HepG2 (cell line): ENCODE measurements around the gene ANKRD11. TPM values are rescaled to one million over a fixed set of nuclear protein-coding genes. Genes with fewer than 3 reads are reported as not detected.

Experiments used
- ADNP ChIP-seq: sonication (generic); formaldehyde crosslinking; IDR thresholded peaks from 2 replicates; pipeline ENCODE4 v1.4.0; 2020; ENCODE audit warnings: missing genetic modification reagents
- AGO2 ChIP-seq: fragments of 200-400 bp; formaldehyde crosslinking; optimal IDR thresholded peaks from 2 replicates; pipeline ENCODE3; 2017; ENCODE audit warnings: mild to moderate bottlenecking, low read depth, low read length, moderate library complexity
- GRHL1 ChIP-seq: sonication (generic); formaldehyde crosslinking; conservative IDR thresholded peaks from 2 replicates; pipeline ENCODE4 v1.8.0; 2022; ENCODE audit warnings: missing genetic modification reagents
- MEF2D ChIP-seq: sonication (generic); formaldehyde crosslinking; IDR thresholded peaks from 2 replicates; pipeline ENCODE4 v1.5.1; 2020; ENCODE audit warnings: mild to moderate bottlenecking, missing genetic modification reagents
- MYNN ChIP-seq: sonication (generic); formaldehyde crosslinking; IDR thresholded peaks from 2 replicates; pipeline ENCODE4 v1.4.0; 2020; ENCODE audit warnings: mild to moderate bottlenecking, low read depth, missing genetic modification reagents
- NCOA1 ChIP-seq: sonication (generic); formaldehyde crosslinking; IDR thresholded peaks from 2 replicates; pipeline ENCODE4 v1.9.0; 2021; ENCODE audit warnings: missing genetic modification reagents
- NR0B2 ChIP-seq: sonication (generic); formaldehyde crosslinking; IDR thresholded peaks from 2 replicates; pipeline ENCODE4 v1.4.0; 2020; ENCODE audit warnings: mild to moderate bottlenecking, missing genetic modification reagents
- POLR2AphosphoS5 ChIP-seq: IDR thresholded peaks from 2 replicates; pipeline ENCODE4 v1.6.1; 2012; ENCODE audit warnings: low read depth, low read length
- POLR2G ChIP-seq: fragments of 200-400 bp; formaldehyde crosslinking; IDR thresholded peaks from 2 replicates; pipeline ENCODE4 v1.6.1; 2018; ENCODE audit warnings: mild to moderate bottlenecking, low read depth, low read length, moderate library complexity
- RBM22 ChIP-seq: fragments of 200-400 bp; formaldehyde crosslinking; optimal IDR thresholded peaks from 2 replicates; pipeline ENCODE3; 2017; ENCODE audit warnings: mild to moderate bottlenecking, low read length, moderate library complexity
- SRSF9 ChIP-seq: fragments of 200-400 bp; formaldehyde crosslinking; IDR thresholded peaks from 2 replicates; pipeline ENCODE4 v1.6.1; 2018; ENCODE audit warnings: borderline replicate concordance, mild to moderate bottlenecking, low read depth, low read length; ENCODE audit not compliant: insufficient read depth, poor library complexity, severe bottlenecking
- TEAD2 ChIP-seq: sonication (generic); formaldehyde crosslinking; IDR thresholded peaks from 2 replicates; pipeline ENCODE4 v1.9.0; 2021; ENCODE audit warnings: missing genetic modification reagents
- ZFP41 ChIP-seq: sonication (generic); formaldehyde crosslinking; IDR thresholded peaks from 2 replicates; pipeline ENCODE4 v1.4.0; 2020; ENCODE audit warnings: mild to moderate bottlenecking, missing genetic modification reagents, borderline replicate concordance
- ZHX1 ChIP-seq: sonication (generic); formaldehyde crosslinking; IDR thresholded peaks from 2 replicates; pipeline ENCODE4 v1.8.1; 2022; ENCODE audit warnings: low read depth, mild to moderate bottlenecking, missing genetic modification reagents
- ZNF7 ChIP-seq: IDR thresholded peaks from 2 replicates; pipeline ENCODE4 v1.6.1; 2016; ENCODE audit warnings: missing biosample characterization, missing genetic modification reagents
- polyA plus RNA-seq, 8 experiments: library from polyadenylated mRNA; depleted of rRNA in 3 of 8; stranded (reverse) in 7 of 8; unstranded in 1 of 8; fragments of >200 nt; fragmentation: Illumina TruSeq in 4 of 8; extraction: Trizol in 4 of 8; gene quantifications; 2 replicates each; pipeline versions ENCODE4 v1.2.1 to v1.2.3, GENCODE V29; 2011 to 2016; ENCODE audit warnings: low read depth in 4 of 8, missing spikeins in 1 of 8, mixed read lengths in 1 of 8; ENCODE audit not compliant: insufficient read depth in 1 of 8
- total RNA-seq, 5 experiments: library from RNA; depleted of rRNA; stranded (reverse); fragments of >200 nt; fragmentation: Illumina TruSeq; extraction: Trizol; gene quantifications; 2 replicates each; pipeline ENCODE4 v1.2.3, GENCODE V29; 2016; ENCODE audit warnings: low read depth in 1 of 5
- TF ChIP-seq, protein P1 (sequence below): sonication (generic); formaldehyde crosslinking; IDR thresholded peaks from 2 replicates; pipeline ENCODE4 v1.5.1; 2020; ENCODE audit warnings: mild to moderate bottlenecking, missing genetic modification reagents, moderate library complexity
- TF ChIP-seq, protein P2 (sequence below): sonication (generic); formaldehyde crosslinking; conservative IDR thresholded peaks from 2 replicates; pipeline ENCODE4 v1.5.0; 2020; ENCODE audit warnings: missing genetic modification reagents

The ANKRD11 gene
- total and polyA plus RNA-seq, 2 of the 13 experiments (the other 11 are each of a cell fraction or from before 2014, with no cell fraction given), result 21.4 to 38.4 TPM

GRCh38 chr16:89273741-89274472, 216.5 kb downstream of the ANKRD11 start (continued):
- TF ChIP-seq GRHL1, result no peak
- TF ChIP-seq NCOA1 (CRISPR knock-in tag), result no peak
- TF ChIP-seq NR0B2 (CRISPR knock-in tag), result no peak
- TF ChIP-seq ZFP41 (CRISPR knock-in tag), result no peak
- TF ChIP-seq RBM22, result peak; percentile 91
- no peak; the same call in 1 of the 2 replicates for TF ChIP-seq POLR2G
- TF ChIP-seq, protein P1, sequence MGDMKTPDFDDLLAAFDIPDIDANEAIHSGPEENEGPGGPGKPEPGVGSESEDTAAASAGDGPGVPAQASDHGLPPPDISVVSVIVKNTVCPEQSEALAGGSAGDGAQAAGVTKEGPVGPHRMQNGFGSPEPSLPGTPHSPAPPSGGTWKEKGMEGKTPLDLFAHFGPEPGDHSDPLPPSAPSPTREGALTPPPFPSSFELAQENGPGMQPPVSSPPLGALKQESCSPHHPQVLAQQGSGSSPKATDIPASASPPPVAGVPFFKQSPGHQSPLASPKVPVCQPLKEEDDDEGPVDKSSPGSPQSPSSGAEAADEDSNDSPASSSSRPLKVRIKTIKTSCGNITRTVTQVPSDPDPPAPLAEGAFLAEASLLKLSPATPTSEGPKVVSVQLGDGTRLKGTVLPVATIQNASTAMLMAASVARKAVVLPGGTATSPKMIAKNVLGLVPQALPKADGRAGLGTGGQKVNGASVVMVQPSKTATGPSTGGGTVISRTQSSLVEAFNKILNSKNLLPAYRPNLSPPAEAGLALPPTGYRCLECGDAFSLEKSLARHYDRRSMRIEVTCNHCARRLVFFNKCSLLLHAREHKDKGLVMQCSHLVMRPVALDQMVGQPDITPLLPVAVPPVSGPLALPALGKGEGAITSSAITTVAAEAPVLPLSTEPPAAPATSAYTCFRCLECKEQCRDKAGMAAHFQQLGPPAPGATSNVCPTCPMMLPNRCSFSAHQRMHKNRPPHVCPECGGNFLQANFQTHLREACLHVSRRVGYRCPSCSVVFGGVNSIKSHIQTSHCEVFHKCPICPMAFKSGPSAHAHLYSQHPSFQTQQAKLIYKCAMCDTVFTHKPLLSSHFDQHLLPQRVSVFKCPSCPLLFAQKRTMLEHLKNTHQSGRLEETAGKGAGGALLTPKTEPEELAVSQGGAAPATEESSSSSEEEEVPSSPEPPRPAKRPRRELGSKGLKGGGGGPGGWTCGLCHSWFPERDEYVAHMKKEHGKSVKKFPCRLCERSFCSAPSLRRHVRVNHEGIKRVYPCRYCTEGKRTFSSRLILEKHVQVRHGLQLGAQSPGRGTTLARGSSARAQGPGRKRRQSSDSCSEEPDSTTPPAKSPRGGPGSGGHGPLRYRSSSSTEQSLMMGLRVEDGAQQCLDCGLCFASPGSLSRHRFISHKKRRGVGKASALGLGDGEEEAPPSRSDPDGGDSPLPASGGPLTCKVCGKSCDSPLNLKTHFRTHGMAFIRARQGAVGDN (CRISPR knock-in tag), result 0 out of 2 replicates have a peak, but pooled peaks have one; percentile 10
- TF ChIP-seq TEAD2 (CRISPR knock-in tag), result no peak
- peak; percentile 67 for TF ChIP-seq AGO2
- TF ChIP-seq, protein P2, sequence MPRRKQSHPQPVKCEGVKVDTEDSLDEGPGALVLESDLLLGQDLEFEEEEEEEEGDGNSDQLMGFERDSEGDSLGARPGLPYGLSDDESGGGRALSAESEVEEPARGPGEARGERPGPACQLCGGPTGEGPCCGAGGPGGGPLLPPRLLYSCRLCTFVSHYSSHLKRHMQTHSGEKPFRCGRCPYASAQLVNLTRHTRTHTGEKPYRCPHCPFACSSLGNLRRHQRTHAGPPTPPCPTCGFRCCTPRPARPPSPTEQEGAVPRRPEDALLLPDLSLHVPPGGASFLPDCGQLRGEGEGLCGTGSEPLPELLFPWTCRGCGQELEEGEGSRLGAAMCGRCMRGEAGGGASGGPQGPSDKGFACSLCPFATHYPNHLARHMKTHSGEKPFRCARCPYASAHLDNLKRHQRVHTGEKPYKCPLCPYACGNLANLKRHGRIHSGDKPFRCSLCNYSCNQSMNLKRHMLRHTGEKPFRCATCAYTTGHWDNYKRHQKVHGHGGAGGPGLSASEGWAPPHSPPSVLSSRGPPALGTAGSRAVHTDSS (CRISPR knock-in tag), result no peak
- TF ChIP-seq SRSF9, result no peak
- TF ChIP-seq POLR2AphosphoS5, result 0 out of 2 replicates have a peak, but pooled peaks have one; percentile 6
- no peak for TF ChIP-seq ADNP
- no peak for TF ChIP-seq ZNF7 (CRISPR knock-in tag)
- no peak for TF ChIP-seq MYNN (CRISPR knock-in tag)
- no peak for TF ChIP-seq ZHX1
- no peak for TF ChIP-seq MEF2D (CRISPR knock-in tag)
